K562 (cell line): Measurements from ENCODE around the gene MSL2. TPM values are rescaled to one million over a fixed set of nuclear protein-coding genes. Genes with fewer than 3 reads are reported as not detected.

Experiments
- ATAC-seq: fragments of 200-7000 bp; cut with Tn5 transposase; 3 replicates; pipeline ENCODE4 v1.9.1; 2020; ENCODE audit warnings: moderate library complexity
- BruUV-seq: library from RNA; stranded (reverse); fragments of 400-500 nt; replicated peaks from 2 replicates; lab custom pipeline; 2021; lab: Mats Ljungman, UMichigan
- CTCF ChIA-PET: fragments of 300-600 bp; formaldehyde crosslinking; extraction: SDS; loops from one replicate; lab custom pipeline; 2021; ENCODE audit warnings: low intra/inter-chr PET ratio; lab: Yijun Ruan, JAX
- POLR2A ChIA-PET: fragments of 300-600, 350-650 bp; sonication (Branson Sonifier 250); formaldehyde crosslinking; extraction: SDS; loops from one replicate; lab custom pipeline; 2021; ENCODE audit warnings: antibody characterized with exemption, inconsistent platforms; lab: Yijun Ruan, JAX
- DNase-seq, 4 experiments: peaks; one replicate each; pipeline versions ENCODE4 v3.0.0 to v3.0.0-alpha.2; 2011 to 2018; ENCODE audit warnings: low spot score in 3 of 4, mixed read lengths in 3 of 4; ENCODE audit errors: extremely low read depth in 1 of 4
- FAIRE-seq: peaks from 2 replicates; lab custom pipeline; 2011; peaks lifted over from hg19 to GRCh38; lab: Jason Lieb, UNC
- H2AFZ ChIP-seq: 2 replicates; pipeline ENCODE4 v1.6.0; 2011; ENCODE audit warnings: low read depth, low read length, control low read depth, inconsistent platforms
- H3K27ac ChIP-seq: fragments of 200-600 bp; 3 replicates; pipeline ENCODE4 v1.8.0; 2011; ENCODE audit warnings: low read depth, mild to moderate bottlenecking, control low read depth, inconsistent platforms, low read length, moderate library complexity, mixed read lengths; ENCODE audit errors: extremely low read depth
- H3K27me3 ChIP-seq, 2 experiments: fragments of 300-600 bp in 1 of 2; 2 replicates in 1 of 2; 3 replicates in 1 of 2; pipeline versions ENCODE4 v1.6.0 to v1.8.0; 2011; ENCODE audit warnings: inconsistent platforms in 2 of 2, low read length in 2 of 2, mild to moderate bottlenecking in 1 of 2, mixed read lengths in 1 of 2, moderate library complexity in 1 of 2; ENCODE audit not compliant: control insufficient read depth in 2 of 2, insufficient read depth in 2 of 2
- H3K36me3 ChIP-seq: fragments of 300-600 bp; 3 replicates; pipeline ENCODE4 v1.8.0; 2011; ENCODE audit warnings: mild to moderate bottlenecking, low read length, inconsistent platforms; ENCODE audit not compliant: control insufficient read depth, insufficient read depth
- H3K4me1 ChIP-seq, 2 experiments: fragments of 200-600 bp in 1 of 2; replicated peaks in 1 of 2; 2 replicates in 1 of 2; 3 replicates in 1 of 2; pipeline versions ENCODE4 v1.5.1 to v1.8.0; 2011; ENCODE audit warnings: inconsistent platforms in 2 of 2, low read length in 2 of 2, mild to moderate bottlenecking in 1 of 2, mixed read lengths in 1 of 2, moderate library complexity in 1 of 2; ENCODE audit not compliant: control insufficient read depth in 2 of 2, insufficient read depth in 2 of 2
- H3K4me2 ChIP-seq: 2 replicates; pipeline ENCODE4 v1.6.1; 2011; ENCODE audit warnings: low read length, control low read depth, inconsistent platforms, mixed read lengths; ENCODE audit not compliant: insufficient read depth
- H3K4me3 ChIP-seq: fragments of 200-600 bp; sonication (generic), shearing (Covaris generic); 2 replicates; pipeline ENCODE4 v1.5.1; 2016; ENCODE audit warnings: control low read depth, inconsistent platforms
- H3K79me2 ChIP-seq: fragments of 200-600 bp; 3 replicates; pipeline ENCODE4 v1.8.0; 2011; ENCODE audit warnings: low read length, inconsistent platforms; ENCODE audit not compliant: control insufficient read depth, insufficient read depth
- H3K9ac ChIP-seq, 2 experiments: 2 replicates each; pipeline versions ENCODE4 v1.6.0 to v1.6.1; 2011; ENCODE audit warnings: low read depth in 2 of 2, low read length in 2 of 2, control low read depth in 1 of 2, inconsistent platforms in 1 of 2, mild to moderate bottlenecking in 1 of 2, mixed read lengths in 1 of 2; ENCODE audit not compliant: insufficient read depth in 1 of 2
- H3K9me1 ChIP-seq: one replicate; pipeline ENCODE4 v1.6.0; 2011; ENCODE audit warnings: inconsistent platforms, mild to moderate bottlenecking, low read length, moderate library complexity; ENCODE audit not compliant: control insufficient read depth, insufficient read depth
- H3K9me3 ChIP-seq: replicated peaks from 2 replicates; pipeline ENCODE4 v1.5.1; 2011; ENCODE audit warnings: low read depth, low read length, inconsistent platforms; ENCODE audit not compliant: control insufficient read depth, insufficient read depth
- H4K20me1 ChIP-seq: replicated peaks from 2 replicates; pipeline ENCODE4 v1.6.1; 2011; ENCODE audit warnings: low read length, inconsistent platforms, mixed read lengths; ENCODE audit not compliant: control insufficient read depth, insufficient read depth
- BRCA1 ChIP-seq, 2 experiments: fragments of 450-650 bp in 1 of 2; sonication (generic) in 1 of 2; formaldehyde crosslinking in 1 of 2; IDR thresholded peaks; 2 replicates each; pipeline versions ENCODE4 v1.5.0 to v1.6.1; 2017 to 2020; ENCODE audit warnings: mild to moderate bottlenecking in 1 of 2, missing genetic modification reagents in 1 of 2
- MEF2A ChIP-seq: IDR thresholded peaks from 2 replicates; pipeline ENCODE4 v1.6.1; 2011; ENCODE audit warnings: low read depth, mild to moderate bottlenecking, low read length, moderate library complexity; ENCODE audit not compliant: control insufficient read depth
- PHB2 ChIP-seq: fragments of 450-650 bp; IDR thresholded peaks from 2 replicates; pipeline ENCODE4 v1.6.1; 2017; ENCODE audit warnings: low read depth
- SRSF7 ChIP-seq: fragments of 200-400 bp; formaldehyde crosslinking; optimal IDR thresholded peaks from 2 replicates; pipeline ENCODE3; 2017; ENCODE audit warnings: mild to moderate bottlenecking, low read depth, low read length
- ZNF134 ChIP-seq: fragments of 250-450 bp; sonication (Bioruptor Pico); conservative IDR thresholded peaks from 2 replicates; pipeline ENCODE4 v1.4.0; 2020
- WGBS: fragments of 100-300 bp; shearing (Covaris generic); methylation state at CpG from one replicate; pipeline ENCODE4 v1.1.6; 2016; ENCODE audit warnings: low coverage, mixed read lengths; ENCODE audit not compliant: insufficient coverage; ENCODE audit errors: missing lambda C conversion rate; 5-methylcytosine and 5-hydroxymethylcytosine counted together
- in situ Hi-C: fragments of 300-500 bp; cut with MboI; formaldehyde crosslinking; loops from 4 replicates; pipeline ENCODE4 v1.15.0; 2018; ENCODE audit warnings: inconsistent platforms, mixed read lengths
- intact Hi-C: fragments of 100-400 bp; cut with micrococcal nuclease; formaldehyde crosslinking; loops from 2 replicates; pipeline ENCODE4 v1.14.2; 2022
- polyA plus RNA-seq, 8 experiments: library from polyadenylated mRNA; depleted of rRNA in 4 of 8; stranded (reverse) in 5 of 8; unstranded in 3 of 8; fragments of >200 nt; fragmentation: Nextera tagmentation in 2 of 8; fragmentation: Illumina TruSeq in 1 of 8; extraction: Ambion mirVana in 2 of 8; extraction: Trizol in 1 of 8; gene quantifications; 2 replicates each; pipeline versions ENCODE4 v1.2.1 to v1.2.3, GENCODE V29; 2011 to 2014; ENCODE audit warnings: inconsistent platforms in 1 of 8, missing spikeins in 1 of 8
- total RNA-seq, 7 experiments: library from RNA; depleted of rRNA in 6 of 7; stranded (reverse); fragments of >200 nt in 6 of 7; fragmentation: Illumina TruSeq in 2 of 7; extraction: Trizol in 2 of 7; gene quantifications; 2 replicates each; pipeline versions ENCODE4 v1.2.1 to v1.2.3, GENCODE V29; 2011 to 2021; ENCODE audit warnings: low replicate concordance in 1 of 7
- TF ChIP-seq, protein P1 (sequence below): IDR thresholded peaks from 2 replicates; pipeline ENCODE4 v1.6.1; 2011; ENCODE audit not compliant: insufficient read length; ENCODE audit errors: extremely low read depth

Gene MSL2
- total and polyA plus RNA-seq, 9 of the 15 experiments (the other 6 are each of a cell fraction or from before 2014, with no cell fraction given) = 1.9 to 19.9 (median 9.1) TPM

DNA sequence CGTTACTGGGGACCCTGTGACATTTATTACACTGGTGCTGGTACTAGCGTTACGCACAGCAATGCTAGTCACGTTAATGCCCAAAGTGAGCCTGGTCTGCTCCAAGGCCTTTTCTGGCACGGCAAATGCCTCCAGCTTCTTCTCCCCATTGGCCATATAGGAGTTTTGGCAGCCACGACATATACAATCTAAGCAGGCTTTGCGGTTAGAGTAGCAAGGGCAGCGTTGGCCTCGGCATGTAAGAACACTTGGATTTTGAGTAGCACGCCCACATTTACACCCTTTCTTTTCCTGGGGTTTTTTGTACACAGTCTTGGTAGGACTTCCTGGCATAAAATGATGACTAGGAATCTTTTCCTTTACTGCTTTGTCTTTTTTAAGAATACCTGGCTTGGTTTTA, 44.9 kb downstream of the MSL2 start:
- H3K4me3 ChIP-seq = no peak overlapping the region
- 92% methylated on average over 9 of the region's 10 CpGs for WGBS
- no peak for TF ChIP-seq BRCA1 (IDR thresholded peaks at IDR 0.05)
- no peak for TF ChIP-seq BRCA1 (CRISPR knock-in tag; IDR thresholded peaks at IDR 0.05)
- H3K36me3 ChIP-seq = peaks cover 44% of the 10 kb centered on the region; the same call in 2 of the 3 replicates
- no peak for DNase-seq
- no peak overlapping the region for H3K27ac ChIP-seq
- intact Hi-C loops = no loop called here
- H3K79me2 ChIP-seq = peaks cover 78% of the 10 kb centered on the region
- no peak overlapping the region for H2AFZ ChIP-seq
- no TSS peak for BruUV-seq
- H3K9me3 ChIP-seq = no peaks in the 10 kb centered on the region
- CTCF ChIA-PET = no interaction called here
- no peaks in the 10 kb centered on the region for H3K27me3 ChIP-seq
- H4K20me1 ChIP-seq = no peaks in the 10 kb centered on the region; the same call in 1 of the 2 replicates
- H3K9me1 ChIP-seq = peaks cover 4% of the 10 kb centered on the region
- POLR2A ChIA-PET = no interaction called here
- H3K4me1 ChIP-seq = no peaks in the 10 kb centered on the region
- H3K4me2 ChIP-seq = no peak overlapping the region
- no peak overlapping the region for H3K9ac ChIP-seq
- ATAC-seq = no peak
- FAIRE-seq = no peak
- in situ Hi-C loops = no loop called here

DNA sequence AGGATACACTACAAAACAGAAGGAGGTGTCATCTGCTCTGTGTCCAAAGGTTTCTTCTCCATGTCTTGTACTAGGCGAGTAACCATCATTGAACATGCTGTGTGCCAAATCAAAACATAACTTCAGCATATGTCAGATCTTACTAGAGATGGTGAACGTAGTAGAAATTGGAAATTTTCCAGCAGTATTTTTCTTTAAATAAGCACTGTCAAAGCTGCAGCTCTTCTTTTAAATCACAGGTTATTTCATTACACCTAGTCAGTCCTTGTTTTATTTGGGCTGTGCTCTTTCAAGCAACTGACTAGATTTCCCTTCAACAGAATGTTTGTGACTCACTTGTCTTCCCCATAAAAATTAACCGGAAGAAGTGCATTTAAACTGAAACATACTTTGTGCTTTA, 46.5 kb downstream of the MSL2 start:
- H3K79me2 ChIP-seq = peaks cover 62% of the 10 kb centered on the region
- in situ Hi-C loops = no loop called here
- peaks cover 4% of the 10 kb centered on the region for H3K9me1 ChIP-seq
- no peak overlapping the region for H3K9ac ChIP-seq
- 65% methylated on average over 3 of the region's 3 CpGs for WGBS
- ATAC-seq (no peak), DNase-seq (no peak), FAIRE-seq (no peak)
- intact Hi-C loops = no loop called here
- no peak overlapping the region for H3K27ac ChIP-seq
- no peaks in the 10 kb centered on the region; the same call in 1 of the 2 replicates for H4K20me1 ChIP-seq
- no peak overlapping the region for H2AFZ ChIP-seq
- no peak overlapping the region for H3K4me3 ChIP-seq
- no peaks in the 10 kb centered on the region for H3K27me3 ChIP-seq
- TF ChIP-seq PHB2 = no peak
- TF ChIP-seq SRSF7 = no peak
- TF ChIP-seq ZNF134 (CRISPR knock-in tag) = no peak
- no peak for TF ChIP-seq MEF2A
- TF ChIP-seq, protein P1, sequence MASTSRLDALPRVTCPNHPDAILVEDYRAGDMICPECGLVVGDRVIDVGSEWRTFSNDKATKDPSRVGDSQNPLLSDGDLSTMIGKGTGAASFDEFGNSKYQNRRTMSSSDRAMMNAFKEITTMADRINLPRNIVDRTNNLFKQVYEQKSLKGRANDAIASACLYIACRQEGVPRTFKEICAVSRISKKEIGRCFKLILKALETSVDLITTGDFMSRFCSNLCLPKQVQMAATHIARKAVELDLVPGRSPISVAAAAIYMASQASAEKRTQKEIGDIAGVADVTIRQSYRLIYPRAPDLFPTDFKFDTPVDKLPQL = no peak
- ChIA-PET POLR2A (no interaction called here), CTCF (no interaction called here)
- H3K4me1 ChIP-seq = no peaks in the 10 kb centered on the region
- H3K9me3 ChIP-seq = no peaks in the 10 kb centered on the region
- H3K36me3 ChIP-seq = peaks cover 44% of the 10 kb centered on the region; the same call in 2 of the 3 replicates
- no peak overlapping the region for H3K4me2 ChIP-seq
- TSS peak; percentile 25 for BruUV-seq
